Hepatocyte (in vitro differentiated cells): Measurements from ENCODE around the gene LITAF.

Experiments
- EZH2phosphoT487 ChIP-seq: fragments of 200-600 bp; sonication (generic); IDR thresholded peaks from one replicate; pipeline ENCODE4 v1.6.1; 2018; ENCODE audit warnings: antibody characterized with exemption, mild to moderate bottlenecking, low read depth, moderate library complexity; ENCODE audit not compliant: unreplicated experiment, severe bottlenecking
- TF ChIP-seq, protein P1 (sequence below): fragments of 200-600 bp; sonication (generic); IDR thresholded peaks from 2 replicates; pipeline ENCODE4 v1.5.1; 2016; ENCODE audit warnings: antibody characterized with exemption, mild to moderate bottlenecking; ENCODE audit not compliant: poor library complexity

DNA sequence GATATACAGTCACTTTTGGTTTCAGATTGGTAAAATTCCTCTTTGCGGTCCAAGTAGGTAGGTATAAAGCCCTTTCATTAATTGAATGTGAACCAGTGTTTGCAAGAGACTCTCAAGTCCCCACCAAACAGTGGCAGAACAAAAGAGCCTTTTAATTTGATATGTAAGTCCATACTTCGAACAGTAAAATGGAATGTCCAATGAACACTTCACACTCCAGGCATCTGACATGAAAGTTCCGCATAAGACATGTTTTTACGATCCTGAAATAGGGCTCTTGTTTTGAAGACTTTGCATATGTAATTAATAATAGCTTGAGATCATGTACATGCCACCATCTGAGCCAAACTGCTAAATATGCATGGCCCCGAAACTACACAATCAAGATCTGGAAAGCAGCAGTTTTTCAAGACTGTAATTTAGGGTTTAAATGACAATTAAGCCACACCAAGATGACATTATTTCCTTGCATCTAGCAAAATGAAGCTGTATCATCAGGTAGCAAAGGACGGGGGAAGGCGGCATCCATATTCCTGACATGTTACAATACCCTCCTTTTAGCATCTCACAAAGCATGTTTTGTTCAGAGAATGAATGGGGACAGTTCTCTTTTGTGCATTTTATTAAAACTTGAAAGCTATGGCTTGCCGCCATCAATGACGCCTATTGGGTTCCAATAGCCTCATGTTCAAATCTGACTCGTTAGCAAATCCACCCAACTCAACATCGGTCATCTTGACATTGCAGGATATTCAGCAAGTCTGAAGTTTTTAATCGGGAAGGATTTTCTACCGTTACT, 39.4 kb downstream of the LITAF start:
- TF ChIP-seq, protein P1, sequence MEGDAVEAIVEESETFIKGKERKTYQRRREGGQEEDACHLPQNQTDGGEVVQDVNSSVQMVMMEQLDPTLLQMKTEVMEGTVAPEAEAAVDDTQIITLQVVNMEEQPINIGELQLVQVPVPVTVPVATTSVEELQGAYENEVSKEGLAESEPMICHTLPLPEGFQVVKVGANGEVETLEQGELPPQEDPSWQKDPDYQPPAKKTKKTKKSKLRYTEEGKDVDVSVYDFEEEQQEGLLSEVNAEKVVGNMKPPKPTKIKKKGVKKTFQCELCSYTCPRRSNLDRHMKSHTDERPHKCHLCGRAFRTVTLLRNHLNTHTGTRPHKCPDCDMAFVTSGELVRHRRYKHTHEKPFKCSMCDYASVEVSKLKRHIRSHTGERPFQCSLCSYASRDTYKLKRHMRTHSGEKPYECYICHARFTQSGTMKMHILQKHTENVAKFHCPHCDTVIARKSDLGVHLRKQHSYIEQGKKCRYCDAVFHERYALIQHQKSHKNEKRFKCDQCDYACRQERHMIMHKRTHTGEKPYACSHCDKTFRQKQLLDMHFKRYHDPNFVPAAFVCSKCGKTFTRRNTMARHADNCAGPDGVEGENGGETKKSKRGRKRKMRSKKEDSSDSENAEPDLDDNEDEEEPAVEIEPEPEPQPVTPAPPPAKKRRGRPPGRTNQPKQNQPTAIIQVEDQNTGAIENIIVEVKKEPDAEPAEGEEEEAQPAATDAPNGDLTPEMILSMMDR: no peak
- TF ChIP-seq EZH2phosphoT487: no peak
